ENCODE measurements around the gene FAM199X.
A peak's percentile ranks its signal among the peaks of the same experiment; 100 is the strongest.

The FAM199X gene

DNA sequence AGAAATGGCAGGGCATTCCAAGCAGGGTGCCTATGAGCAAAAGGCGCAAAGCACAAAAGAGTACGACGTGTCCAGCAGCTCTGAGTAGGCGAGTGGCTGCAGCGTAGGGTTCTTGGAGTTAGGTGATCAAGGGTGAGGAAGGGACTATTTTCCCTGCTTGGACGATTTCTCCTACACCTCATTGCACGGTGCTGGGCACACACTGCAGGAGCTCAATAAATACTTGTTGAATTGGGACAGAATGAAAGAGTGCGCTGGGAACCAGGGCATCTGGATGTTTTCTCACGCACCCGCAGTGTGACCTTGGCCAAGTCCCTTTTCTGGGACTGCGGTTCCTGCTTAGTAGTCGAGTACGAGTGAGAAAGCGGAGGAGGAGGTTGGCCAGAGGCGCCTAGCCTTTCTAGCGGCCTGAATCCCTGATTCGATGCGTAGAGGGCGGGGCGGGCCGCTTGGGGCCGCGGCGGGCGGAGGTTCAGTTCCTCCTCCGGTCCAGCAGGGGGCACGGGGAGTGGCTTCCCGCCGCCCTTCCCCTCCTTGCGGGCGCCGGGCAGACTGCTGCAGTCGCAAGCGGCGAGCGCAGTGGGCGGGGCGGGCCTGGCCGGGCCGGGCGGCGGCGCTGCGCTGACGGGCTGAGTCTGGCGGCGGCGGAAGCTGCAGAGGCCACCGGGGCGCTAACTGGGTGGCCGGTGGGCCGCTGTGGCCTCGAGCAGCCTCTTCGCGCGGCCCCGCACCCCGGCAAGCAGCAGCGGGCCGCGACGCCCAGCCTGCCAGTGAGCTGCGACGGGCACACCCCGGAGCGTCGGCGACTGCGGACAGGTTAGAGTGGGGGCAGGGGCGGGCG lies at the start of gene FAM199X:
Gene FAM199X (plus strand): TSS at position 560 of the 841 bp plus-strand sequence. CDS start 333 bp downstream, outside the sequence.
- ATAC-seq = peak; percentile 96 to 97

DNA sequence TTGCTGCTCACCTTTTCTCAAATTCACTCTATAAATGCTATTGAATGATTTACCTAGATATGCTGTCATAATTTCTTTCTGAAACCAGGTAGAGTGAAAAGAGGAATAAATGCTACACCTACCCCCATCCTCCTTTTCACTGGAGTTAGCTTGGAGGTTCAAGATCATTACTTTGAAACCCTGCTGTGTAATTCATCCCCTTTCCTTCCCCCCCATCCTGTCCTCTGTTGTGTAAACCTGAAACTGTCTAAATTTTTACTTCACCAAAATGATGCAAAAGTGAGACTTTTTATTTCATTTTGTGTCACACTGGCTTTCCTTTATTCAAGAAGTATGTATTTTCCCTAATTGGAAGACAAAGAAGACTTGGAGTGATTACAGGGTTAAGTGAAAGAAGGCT lies 48.5 kb upstream of the FAM199X start:
- no peak for ATAC-seq

DNA sequence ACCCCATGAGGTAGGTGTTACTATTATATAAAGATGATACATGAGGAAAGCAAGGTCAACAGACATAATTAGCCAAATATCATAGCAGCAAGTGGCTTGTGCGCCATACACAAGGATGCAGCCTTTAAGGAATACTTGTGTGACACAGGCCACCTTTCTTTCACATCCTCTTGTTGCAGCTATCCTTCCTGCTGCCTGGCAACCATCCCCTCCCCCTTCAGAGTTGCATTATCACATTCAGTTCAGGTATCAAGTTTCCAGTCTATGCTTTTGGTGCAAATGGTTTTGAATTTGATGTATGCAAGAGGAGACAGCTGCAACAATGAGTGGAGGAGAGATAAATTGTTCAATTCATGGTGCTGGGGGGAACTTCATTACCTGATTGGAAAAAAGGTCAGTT lies 47.5 kb upstream of the FAM199X start:
- no peak for ATAC-seq

DNA sequence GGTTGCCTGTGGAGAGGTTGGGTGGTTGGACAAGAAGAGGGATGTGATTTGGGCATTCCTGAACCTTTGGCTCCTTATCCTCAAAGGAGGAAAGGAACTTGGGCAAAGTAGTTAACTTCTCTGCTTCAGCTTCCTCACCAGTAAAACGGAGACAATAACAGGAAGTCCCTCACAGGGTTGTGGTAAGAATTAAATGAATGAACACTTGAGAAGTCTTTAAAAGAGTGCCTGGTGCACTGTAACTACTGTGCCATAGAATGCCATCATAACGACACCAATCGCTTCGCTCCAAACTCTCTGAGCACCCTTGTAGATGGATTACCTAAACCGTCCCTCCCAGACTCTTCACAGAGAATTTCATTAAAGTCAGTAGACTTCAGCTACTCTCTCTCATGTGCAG lies 43.4 kb upstream of the FAM199X start:
- ATAC-seq = peak; percentile 56 to 64

DNA sequence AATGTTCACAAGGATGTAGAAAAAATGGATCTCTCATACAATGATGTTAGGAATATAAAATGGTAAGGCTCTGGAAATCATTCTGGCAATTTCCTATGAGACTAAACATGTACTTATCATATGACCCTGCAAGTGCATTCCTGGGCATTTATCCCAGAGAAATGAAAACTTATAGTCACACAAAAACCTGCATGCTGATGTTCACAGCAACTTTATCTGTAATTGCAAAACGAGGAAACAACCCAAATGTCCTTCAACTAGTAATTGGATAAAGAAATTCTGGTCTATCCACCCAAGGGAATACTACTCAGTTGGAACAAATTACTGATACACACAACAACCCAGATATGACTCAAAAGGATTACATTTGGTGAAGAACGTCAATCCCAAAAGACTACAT lies 39.4 kb upstream of the FAM199X start:
- ATAC-seq = no peak

DNA sequence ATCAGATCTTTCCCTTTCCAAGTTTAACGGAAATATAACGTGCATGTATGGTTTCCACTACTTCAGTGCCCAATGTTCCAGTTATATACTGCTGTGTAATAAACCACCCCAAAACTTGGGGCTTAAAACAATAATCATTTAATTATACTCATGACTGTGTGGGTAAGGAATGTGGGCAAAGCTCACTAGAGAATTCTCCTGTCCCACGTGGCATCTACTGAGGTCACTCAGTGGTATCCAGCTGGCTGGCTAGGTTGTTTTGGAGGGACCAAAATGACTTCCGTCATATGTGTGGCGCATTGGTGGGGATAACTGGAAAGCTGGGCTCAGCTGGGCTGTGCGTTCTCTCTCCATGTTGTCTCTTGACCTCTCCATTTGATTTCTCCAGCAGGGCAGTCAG lies 35.4 kb upstream of the FAM199X start:
- no peak for ATAC-seq

DNA sequence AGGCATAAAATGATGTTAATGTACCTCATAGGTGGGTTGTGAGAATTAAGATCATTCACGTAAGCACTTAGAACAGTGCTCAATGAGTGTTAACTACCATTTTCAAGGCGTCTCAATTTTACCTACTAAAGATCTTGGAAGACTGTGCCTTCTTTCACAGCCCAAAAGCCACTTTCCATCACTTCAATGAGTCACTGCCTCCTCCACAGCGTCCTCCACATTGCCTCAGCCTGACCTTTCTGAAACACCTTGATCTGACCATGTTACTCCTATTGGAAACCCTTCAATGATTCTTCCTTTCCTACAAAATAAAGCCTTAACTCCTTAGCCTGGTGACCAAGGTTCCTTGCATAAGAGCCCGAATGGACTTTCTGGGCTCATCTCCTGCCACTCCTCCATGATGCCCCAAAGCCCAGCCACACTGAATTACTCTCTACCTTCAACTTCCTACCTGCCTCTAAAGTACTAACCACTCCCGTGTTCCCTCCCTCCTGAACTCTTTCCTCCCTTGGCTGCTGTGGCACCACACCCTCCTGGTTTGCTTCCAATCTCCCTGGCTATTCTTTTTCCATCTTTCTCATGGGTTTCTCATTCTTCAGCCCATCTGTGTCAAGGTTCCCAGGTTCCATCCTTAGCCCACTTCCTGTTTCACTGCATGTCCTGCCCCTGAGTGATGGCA lies 31.5 kb upstream of the FAM199X start:
- no peak for ATAC-seq

DNA sequence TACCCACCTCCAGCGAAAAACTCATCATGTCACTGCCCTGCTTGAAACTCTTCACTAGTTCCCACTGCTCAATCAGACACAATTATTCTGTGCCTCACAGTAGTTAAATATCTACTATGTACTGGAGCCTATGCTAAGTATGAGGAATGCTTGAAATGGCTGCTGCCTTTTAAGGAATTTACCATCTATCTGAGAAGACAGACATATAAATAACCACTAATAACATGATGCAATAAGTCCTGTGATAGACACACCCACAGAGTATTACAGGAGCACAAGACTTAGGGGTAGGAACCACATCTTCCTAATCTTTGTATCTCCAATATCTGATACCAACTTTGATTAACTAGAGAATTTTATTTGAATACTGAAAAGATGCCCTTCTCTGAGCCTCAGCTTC lies 30.6 kb upstream of the FAM199X start:
- no peak for ATAC-seq

DNA sequence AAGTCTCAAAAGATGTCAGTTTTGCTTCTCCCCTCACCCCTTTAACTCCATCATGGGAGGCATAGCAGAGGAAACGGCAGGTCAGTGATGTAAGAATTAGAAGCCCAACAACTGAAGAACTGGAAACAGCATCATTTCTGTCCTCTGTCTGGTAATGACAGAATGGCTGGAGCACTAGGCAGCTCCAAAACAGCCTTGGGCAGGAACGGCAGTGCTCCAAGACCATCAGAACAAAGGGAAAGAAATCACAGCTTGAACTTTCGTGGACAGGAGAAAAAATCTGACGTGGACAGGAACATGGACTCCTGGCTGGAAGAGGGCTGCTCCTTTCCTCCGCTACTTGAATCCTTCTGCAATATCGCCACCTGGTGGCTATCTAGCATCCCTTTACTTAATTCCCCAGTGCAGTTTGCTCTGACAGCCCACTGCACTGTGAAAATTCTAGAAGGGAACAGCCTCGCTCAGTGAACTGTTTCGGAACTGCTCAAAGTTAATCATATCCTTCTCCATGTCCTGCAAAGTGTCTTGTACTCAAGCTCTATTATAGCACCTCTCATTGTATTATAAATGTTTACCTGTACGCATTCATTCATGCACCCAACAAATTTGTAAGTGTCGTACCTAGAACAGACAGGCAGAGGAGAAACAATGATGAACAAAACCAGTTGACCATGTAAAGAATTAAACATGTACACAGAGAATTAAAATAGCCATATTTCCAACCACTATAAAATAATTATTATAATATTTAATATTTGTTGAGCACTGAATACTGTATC lies 29.8 kb upstream of the FAM199X start:
- peak; percentile 51 to 63 for ATAC-seq

DNA sequence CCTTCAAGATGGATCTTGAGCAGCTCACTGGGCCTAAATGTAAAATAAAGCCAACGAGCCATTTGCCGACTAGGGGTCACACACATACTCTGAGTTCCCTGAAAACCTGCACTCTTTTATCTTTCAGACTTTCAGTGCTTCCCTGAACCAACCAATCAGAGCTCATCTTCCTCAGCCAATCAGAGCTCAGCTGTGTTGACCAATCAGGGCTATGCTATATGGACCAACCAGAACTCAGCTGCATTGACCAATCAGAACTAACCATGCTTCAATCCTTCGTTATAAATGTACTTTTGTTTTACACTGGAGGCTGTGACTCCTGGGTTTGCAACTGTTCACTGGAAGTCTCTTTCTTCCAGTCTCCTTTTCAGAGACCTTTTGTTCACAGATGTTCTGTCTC lies 28.8 kb upstream of the FAM199X start:
- ATAC-seq = peak in 1 of 2 donors; percentile 45

DNA sequence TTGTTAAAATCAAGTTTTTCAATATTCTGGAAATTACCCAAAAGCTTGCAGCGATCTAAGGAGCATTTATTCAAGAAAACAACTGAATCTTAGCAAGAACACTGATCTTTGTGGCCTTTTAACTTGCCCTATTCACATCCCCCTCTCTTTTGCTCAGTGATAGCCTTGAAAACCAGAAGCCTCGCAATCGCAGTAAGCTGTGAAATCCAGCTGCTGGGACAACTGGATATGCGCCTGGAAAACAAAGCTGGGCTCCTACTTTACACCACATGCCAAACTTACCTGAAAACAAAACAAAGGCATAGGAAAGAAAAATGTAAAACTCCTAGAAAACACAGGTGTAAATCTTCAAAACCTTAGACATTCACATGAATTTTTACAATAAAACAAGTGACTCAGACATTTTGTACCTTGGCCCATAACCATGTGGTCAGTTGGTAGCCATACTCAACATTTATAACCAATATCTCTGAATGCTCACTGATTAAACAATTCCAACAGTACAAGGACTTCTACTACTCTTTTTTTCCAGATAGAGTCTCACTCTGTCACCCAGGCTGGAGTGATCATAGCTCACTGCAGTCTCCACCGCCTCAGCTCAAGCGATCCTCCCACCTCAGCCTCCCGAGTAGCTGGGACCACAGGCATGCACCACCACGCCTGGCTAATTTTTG lies 25.0 kb upstream of the FAM199X start:
- no peak for ATAC-seq

DNA sequence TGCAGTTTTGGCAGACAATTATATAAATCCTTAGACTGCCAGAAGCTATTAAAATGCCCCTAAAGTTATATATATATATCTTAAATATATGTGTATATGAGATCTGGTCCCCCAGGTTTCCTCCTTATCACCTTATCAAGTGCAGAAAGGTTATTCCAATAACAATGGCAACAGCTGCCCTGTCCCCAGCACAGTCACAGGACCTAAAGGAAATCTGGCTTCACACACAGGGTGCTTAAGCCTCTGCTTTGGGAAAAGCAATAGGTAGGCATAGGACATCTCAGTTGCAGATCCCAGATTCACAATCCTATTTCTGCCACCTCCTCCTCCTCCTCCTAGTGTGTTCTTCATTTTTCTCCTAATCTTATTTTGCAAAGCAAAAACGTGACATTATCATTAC lies 15.2 kb upstream of the FAM199X start:
- no peak for ATAC-seq

DNA sequence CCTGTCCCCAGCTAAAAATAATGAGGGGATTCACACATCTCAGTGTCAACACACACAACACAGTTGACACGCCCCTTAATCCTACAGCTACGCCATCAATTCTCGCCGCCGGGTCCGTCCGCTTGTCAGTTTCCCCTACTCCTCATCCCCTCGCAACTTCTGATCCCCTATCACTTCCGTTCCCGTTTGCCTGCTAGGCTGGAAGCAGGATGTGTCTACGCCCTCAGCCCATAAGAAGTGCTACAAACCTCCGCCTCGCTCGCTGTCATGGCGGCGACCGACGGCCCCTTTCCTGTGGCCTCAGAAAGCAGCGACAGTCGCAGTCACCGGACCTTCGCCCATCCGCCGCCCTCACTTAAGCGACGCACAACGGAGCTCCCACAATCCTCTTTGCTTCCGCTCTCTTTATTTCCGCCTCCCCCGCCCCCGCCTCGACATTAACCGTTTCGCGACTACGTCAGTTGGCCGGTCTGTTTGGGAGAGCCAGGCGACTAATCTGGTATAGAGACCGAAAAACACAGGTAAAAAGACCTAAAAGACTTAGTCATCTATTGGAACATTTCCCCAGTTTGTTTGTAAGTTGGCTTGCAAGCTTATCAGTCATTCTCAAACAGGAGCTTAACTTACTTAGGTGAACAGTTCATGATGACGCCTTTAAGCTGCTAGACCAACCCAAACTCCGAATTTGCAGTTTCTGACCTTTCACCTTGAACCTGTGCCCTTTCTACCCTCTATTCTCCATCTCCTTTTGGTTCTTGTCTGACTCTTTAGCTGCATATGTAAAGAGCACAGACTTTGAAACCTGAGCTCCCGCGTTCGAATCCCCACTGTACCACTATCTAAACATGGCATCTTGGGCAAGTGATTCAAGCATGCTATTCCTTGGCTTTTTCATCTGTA lies 9.4 kb upstream of the FAM199X start, which contains the start of gene SLC25A53:
Gene SLC25A53 (minus strand): TSS at position 380 of the 900 bp plus-strand sequence. CDS start 51,752 bp downstream, outside the sequence.
- peak; percentile 87 to 88 for ATAC-seq

DNA sequence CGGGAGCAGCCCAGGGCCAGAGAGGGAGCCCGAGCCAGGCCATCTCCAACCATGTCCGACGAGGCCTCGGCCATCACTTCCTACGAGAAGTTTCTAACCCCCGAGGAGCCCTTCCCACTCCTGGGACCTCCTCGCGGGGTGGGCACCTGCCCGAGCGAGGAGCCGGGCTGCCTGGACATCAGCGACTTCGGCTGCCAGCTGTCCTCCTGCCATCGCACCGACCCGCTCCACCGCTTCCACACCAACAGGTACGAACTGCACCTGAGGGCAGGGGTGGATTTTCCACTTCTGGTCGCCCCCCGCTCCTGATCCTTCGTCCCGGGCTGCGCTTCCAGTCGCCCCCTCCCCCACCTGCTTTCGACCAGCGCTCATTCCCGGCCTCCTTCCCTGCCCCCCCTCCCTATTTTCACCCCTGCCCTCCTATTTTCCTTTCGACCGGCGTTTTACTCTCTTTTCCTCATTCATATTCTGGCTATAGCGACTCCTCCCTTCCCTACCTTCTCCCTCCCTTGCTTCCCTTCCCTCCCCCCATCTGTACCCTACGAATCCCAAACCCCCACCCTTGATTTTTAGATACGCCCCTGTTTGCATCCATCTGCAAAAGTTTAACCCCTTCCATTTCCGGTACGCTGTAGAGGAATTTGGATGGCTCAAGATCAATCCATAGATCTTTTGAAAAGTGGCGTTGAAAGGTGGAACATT lies 633 bp downstream of the FAM199X start:
- no peak for ATAC-seq

DNA sequence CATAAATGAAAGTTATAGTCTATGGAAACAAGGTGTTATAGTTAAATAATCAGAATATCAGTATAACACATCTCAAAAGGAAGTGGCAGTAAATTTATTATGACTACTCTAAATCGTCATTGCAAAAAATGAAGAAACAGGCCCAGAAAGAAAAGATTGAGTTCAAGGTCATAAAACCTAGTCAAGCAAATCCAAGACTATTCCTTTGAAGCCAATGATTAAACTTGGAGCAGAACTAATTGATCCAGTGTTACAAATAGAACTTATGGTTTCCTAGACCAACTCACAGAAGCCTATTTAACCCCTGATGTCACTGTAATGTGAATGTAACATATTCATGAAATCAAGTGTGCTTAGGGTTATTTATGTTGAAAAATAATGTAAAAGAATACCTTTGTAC lies 1.9 kb downstream of the FAM199X start:
- ATAC-seq = no peak

DNA sequence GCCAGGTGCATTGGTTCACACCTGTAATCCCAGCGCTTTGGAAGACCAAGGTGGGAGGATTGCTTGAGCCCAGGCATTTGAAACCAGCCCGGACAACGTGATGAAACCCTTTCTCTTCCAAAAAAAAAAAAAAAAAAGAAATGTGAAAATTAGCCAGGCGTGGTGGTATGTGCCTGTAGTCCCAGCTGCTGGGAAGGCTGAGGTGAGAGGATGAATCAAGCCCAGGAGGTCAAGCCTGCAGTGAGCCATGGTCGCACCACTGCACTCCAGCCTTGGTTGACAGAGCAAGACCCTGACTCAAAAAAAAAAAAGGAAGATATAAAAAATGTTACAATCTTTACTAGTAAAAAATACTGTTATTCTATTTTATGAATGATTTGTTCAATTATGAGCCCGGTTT lies 5.9 kb downstream of the FAM199X start:
- ATAC-seq = no peak

DNA sequence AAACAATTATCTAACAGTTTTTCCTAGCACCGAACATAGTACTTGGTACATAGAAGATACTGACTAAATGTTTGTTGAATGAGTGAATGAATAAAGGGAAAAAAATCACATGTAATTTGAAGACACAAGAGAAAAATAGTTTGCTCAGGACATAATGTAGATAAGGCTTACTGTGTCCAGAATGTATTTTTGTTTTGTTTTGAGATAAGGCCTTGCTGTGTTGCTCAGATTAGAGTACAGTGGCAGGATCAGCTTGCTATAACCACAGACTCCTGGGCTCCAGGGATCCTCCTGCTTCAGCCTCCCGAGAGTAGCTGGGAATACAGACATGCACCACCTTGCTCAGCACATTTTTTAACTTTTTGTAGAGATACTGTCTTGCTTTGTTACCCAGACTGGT lies 6.5 kb downstream of the FAM199X start:
- ATAC-seq = no peak

DNA sequence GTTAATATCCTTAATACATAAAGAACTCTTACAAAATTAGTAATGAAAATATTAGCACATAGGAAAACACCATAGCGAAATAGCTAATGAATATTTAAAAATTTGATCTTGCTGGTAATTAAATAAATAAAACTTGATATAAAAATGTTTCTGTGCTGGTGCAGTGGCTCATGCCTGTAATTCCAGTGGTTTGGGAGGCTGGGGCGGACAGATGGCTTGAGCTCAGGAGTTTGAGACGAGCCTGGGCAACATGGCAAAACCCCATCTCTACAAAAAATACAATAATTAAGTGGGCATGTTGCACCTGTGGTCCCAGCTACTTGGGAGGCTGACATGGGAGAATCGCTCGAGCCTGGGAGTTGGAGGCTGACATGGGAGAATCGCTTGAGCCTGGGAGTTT lies 7.6 kb downstream of the FAM199X start:
- no peak for ATAC-seq

DNA sequence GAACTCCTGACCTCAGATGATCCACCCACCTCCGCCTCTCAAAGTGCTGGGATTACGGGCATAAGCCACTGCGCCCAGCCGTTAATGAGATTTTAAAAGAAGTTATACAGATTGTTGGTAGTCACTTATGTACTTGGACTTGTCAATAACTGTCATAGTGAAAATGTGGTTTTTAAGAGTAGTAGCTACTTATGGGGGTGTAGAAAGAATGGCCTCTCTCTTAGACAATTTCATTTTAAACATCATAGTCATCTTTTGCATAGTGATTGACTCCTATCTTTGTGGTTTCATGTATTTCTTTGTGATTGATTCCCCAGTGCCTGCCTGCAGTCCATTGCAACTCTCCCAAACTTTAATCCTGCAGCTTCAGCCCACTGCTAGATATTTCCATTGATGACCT lies 17.4 kb downstream of the FAM199X start:
- peak; percentile 38 to 70 for ATAC-seq

DNA sequence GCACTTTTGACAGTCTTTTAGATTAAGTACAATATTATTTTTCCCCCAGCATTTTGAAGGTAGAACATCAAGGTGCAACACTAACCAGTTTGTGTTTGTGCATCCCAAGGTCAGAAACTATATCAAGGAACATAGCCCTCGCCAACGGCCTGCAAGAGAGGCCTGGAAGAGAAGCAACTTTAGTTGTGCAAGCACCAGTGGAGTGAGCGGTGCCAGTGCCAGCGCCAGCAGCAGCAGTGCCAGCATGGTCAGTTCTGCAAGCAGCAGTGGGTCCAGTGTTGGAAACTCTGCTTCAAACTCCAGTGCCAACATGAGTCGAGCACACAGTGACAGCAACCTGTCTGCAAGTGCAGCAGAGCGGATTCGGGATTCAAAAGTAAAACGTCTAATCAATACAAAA lies 21.7 kb downstream of the FAM199X start:
- no peak for ATAC-seq

DNA sequence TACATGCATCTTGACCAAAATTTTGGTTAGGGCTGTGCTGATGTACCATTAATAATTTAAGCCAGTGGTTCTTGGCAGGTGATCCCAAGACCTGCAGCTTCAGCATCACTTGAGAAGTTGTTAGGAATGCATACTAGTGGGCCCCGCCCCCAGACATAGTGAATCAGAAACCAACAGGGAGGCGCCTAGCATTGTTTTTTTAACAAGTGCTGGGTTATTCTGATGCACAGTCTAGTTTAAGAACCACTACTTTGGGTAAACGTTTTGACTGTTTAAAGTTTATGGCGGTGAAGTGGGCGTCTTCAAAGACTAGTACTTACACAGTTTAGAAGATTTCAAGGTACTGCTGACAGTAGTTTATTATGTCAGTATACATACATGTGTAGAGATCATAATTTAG lies 23.6 kb downstream of the FAM199X start:
- no peak for ATAC-seq
